GM19239 (cell line): Measurements from ENCODE around the gene NEGR1.

ENCODE experiments used
- DNase-seq: peaks from one replicate; pipeline ENCODE4 v3.0.0; 2011; ENCODE audit warnings: low spot score; ENCODE audit not compliant: insufficient read length
- FAIRE-seq: peaks from 2 replicates; lab custom pipeline; 2011; peaks lifted over from hg19 to GRCh38; lab: Jason Lieb, UNC

The NEGR1 gene

GRCh38 chr1:71542155-71542554, 740.2 kb downstream of the NEGR1 start:
- FAIRE-seq (no peak), DNase-seq (no peak)

- no peak for FAIRE-seq
These were observed 748.4 kb downstream of the NEGR1 start for GRCh38 chr1:71533950-71534349.

GRCh38 chr1:71532343-71532742, 750.0 kb downstream of the NEGR1 start:
- no peak for FAIRE-seq
- no peak for DNase-seq

More at GRCh38 chr1:71533950-71534349, 748.4 kb downstream of the NEGR1 start:
- no peak for DNase-seq

GRCh38 chr1:71526824-71527223, 755.5 kb downstream of the NEGR1 start:
- no peak for FAIRE-seq
- no peak for DNase-seq

- DNase-seq, result no peak
- FAIRE-seq, result no peak
These were observed 759.6 kb downstream of the NEGR1 start for GRCh38 chr1:71522721-71523120.

GRCh38 chr1:71521655-71522264, 760.6 kb downstream of the NEGR1 start:
- no peak for DNase-seq
- FAIRE-seq, result no peak

GRCh38 chr1:71511505-71511904, 770.8 kb downstream of the NEGR1 start:
- FAIRE-seq (no peak), DNase-seq (no peak)

- FAIRE-seq (no peak), DNase-seq (no peak)
These were observed 771.6 kb downstream of the NEGR1 start for GRCh38 chr1:71510725-71511124.

- no peak for FAIRE-seq
- DNase-seq, result no peak
These were observed 773.2 kb downstream of the NEGR1 start for GRCh38 chr1:71509051-71509595.

- DNase-seq, result no peak
- no peak for FAIRE-seq
These were observed 780.3 kb downstream of the NEGR1 start for GRCh38 chr1:71502006-71502405.

GRCh38 chr1:71498542-71498941, 783.8 kb downstream of the NEGR1 start:
- FAIRE-seq (no peak), DNase-seq (no peak)

GRCh38 chr1:71494163-71494562, 788.2 kb downstream of the NEGR1 start:
- DNase-seq, result no peak
- FAIRE-seq, result no peak

- DNase-seq (no peak), FAIRE-seq (no peak)
These were observed 789.9 kb downstream of the NEGR1 start for GRCh38 chr1:71492298-71493041.

- no peak for FAIRE-seq
- DNase-seq, result no peak
These were observed 791.9 kb downstream of the NEGR1 start for GRCh38 chr1:71490432-71490831.

- FAIRE-seq (no peak), DNase-seq (no peak)
These were observed 793.6 kb downstream of the NEGR1 start for GRCh38 chr1:71488555-71489252.

- FAIRE-seq, result no peak
These were observed 809.0 kb downstream of the NEGR1 start for GRCh38 chr1:71473331-71473730.

GRCh38 chr1:71465093-71465492, 817.2 kb downstream of the NEGR1 start:
- FAIRE-seq, result no peak
- DNase-seq, result no peak

More at GRCh38 chr1:71473331-71473730, 809.0 kb downstream of the NEGR1 start:
- DNase-seq, result no peak

- no peak for DNase-seq
- FAIRE-seq, result no peak
These were observed 818.3 kb downstream of the NEGR1 start for GRCh38 chr1:71464016-71464415.

- no peak for DNase-seq
- FAIRE-seq, result no peak
These were observed 819.2 kb downstream of the NEGR1 start for GRCh38 chr1:71463144-71463543.

- FAIRE-seq (no peak), DNase-seq (no peak)
These were observed 820.1 kb downstream of the NEGR1 start for GRCh38 chr1:71462247-71462646.

- DNase-seq (no peak), FAIRE-seq (no peak)
These were observed 820.9 kb downstream of the NEGR1 start for GRCh38 chr1:71461416-71461815.
